ENCODE results near the gene KLHL21. TPM values are rescaled to one million over a fixed set of nuclear protein-coding genes. Genes with fewer than 3 reads are reported as not detected.

Gene KLHL21
- total RNA-seq, 2 experiments from 2014 or later, result 32.0 to 33.5 TPM

DNA sequence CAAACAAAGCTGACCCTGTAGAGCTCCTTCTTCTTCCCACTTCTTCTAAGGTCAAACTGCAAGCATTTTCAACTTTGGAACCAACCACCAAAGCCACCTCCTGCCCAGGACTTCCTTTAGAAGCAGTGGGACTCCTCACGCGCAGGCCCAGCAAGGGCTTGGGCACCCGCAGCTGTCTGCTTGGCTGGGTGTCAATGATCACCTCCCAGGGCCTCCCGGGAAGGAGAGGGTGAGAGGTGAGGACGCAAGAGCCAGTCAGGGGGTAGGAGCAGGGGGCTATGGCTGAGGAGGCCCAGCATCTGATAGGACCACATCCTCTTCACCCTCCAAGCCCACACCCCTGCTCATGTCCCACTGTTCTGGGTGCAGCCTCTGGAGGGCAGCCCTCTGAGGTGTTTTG lies 10.2 kb downstream of the KLHL21 start:
- peaks cover 46% of the 10 kb centered on the region for H3K4me1 Mint-ChIP-seq (ENCODE audit: low read depth)
- intact Hi-C loops (cut with DNase I, micrococcal nuclease), result no loop called here
- no peak for ATAC-seq (ENCODE audit: poor library complexity)
- ChIA-PET POLR2A (interaction anchor here (0.9 to 1.7 kb wide), 3 partner anchors 9 to 47 kb away, joined by 3 to 17 read pairs (median 3); partner anchors contain the start of gene ZBTB48), CTCF (no interaction called here)
- H3K9me3 Mint-ChIP-seq, result no peaks in the 10 kb centered on the region
- Histone ChIP-seq H3K27me3 (ENCODE audit: control insufficient read depth in 1 of 2, insufficient read depth in 2 of 2, low read length in 2 of 2) (no peaks in the 10 kb centered on the region), H3K36me3 (ENCODE audit: insufficient read depth, low read length) (peaks cover 92% of the 10 kb centered on the region), H3K4me1 (ENCODE audit: insufficient read depth, low read length) (peaks cover 65% of the 10 kb centered on the region), H3K4me3 (ENCODE audit: low read length) (no peak overlapping the region), H3K27ac (ENCODE audit: low read depth in 1 of 2, low read length in 2 of 2) (no peak overlapping the region), H3K9me3 (ENCODE audit: control insufficient read depth in 1 of 2, insufficient read depth in 1 of 2, low read length in 2 of 2) (no peaks in the 10 kb centered on the region)
- H3K27ac Mint-ChIP-seq, result no peak overlapping the region
- TF ChIP-seq CTCF (IDR thresholded peaks at IDR 0.05), result no peak
- no peaks in the 10 kb centered on the region for H3K27me3 Mint-ChIP-seq
- peaks cover 68% of the 10 kb centered on the region for H3K36me3 Mint-ChIP-seq (ENCODE audit: low read depth)
- no peak for DNase-seq
- no peak overlapping the region for H3K4me3 Mint-ChIP-seq

DNA sequence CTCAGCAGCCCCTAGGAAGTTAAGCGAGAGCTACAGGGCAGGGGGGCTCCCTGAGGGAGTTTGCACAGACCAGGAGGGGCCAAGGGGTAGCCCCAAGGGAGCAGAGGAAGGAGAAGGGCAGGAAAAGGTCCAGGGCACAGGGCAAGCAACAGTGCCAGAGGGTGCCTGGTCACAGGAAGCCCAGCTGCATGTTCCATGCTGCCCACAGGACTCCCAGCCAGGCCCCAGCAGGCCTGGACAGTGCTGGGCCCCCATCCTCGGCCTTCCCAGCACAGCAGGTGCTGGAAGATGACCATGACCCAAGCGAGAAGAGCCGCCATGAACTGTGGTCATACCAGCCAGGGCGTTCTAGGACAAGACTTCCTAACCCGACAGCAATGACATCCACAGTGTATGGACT lies 11.0 kb downstream of the KLHL21 start:
- H3K4me3 Mint-ChIP-seq, result no peak overlapping the region
- Histone ChIP-seq H3K36me3 (ENCODE audit: insufficient read depth, low read length) (peaks cover 84% of the 10 kb centered on the region), H3K4me3 (ENCODE audit: low read length) (no peak overlapping the region), H3K4me1 (ENCODE audit: insufficient read depth, low read length) (peaks cover 65% of the 10 kb centered on the region), H3K9me3 (ENCODE audit: control insufficient read depth in 1 of 2, insufficient read depth in 1 of 2, low read length in 2 of 2) (no peaks in the 10 kb centered on the region), H3K27ac (ENCODE audit: low read depth in 1 of 2, low read length in 2 of 2) (peak overlapping the region in 1 of 2 donors; percentile 35), H3K27me3 (ENCODE audit: control insufficient read depth in 1 of 2, insufficient read depth in 2 of 2, low read length in 2 of 2) (no peaks in the 10 kb centered on the region)
- intact Hi-C loops (cut with DNase I, micrococcal nuclease), result no loop called here
- no peaks in the 10 kb centered on the region for H3K9me3 Mint-ChIP-seq
- peaks cover 60% of the 10 kb centered on the region for H3K36me3 Mint-ChIP-seq (ENCODE audit: low read depth)
- H3K4me1 Mint-ChIP-seq (ENCODE audit: low read depth), result peaks cover 48% of the 10 kb centered on the region
- CTCF ChIA-PET, result no interaction called here
- no peak overlapping the region for H3K27ac Mint-ChIP-seq
- POLR2A ChIA-PET, result interaction anchor here (0.6 to 1.7 kb wide), 4 partner anchors 9 to 392 kb away, joined by 3 to 17 read pairs (median 4); partner anchors contain the start of genes RPL22 and ZBTB48
- H3K27me3 Mint-ChIP-seq, result no peaks in the 10 kb centered on the region
- DNase-seq (peak in 1 of 14 experiments; percentile 12), ATAC-seq (ENCODE audit: poor library complexity) (no peak)
- no peak for TF ChIP-seq CTCF (IDR thresholded peaks at IDR 0.05)

DNA sequence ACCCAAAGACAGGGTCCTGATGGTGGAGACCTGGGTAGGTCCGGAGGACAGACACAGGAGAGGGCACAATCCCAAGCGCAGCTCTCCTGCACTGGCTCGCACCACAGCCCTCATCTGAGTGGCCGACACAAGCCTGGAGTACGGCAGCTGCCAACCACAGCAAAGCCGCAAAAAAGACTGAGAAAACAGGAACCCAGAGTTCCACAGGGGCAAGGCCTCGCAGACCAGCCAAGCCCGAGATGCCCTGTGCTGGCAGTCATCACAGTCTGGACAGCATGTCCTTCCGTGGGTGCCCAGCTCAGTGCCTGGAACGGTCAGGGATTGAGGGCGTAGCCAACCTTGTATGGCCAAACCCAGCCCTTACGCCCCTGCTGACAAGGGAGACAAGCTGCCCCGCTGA lies 11.4 kb downstream of the KLHL21 start:
- peaks cover 44% of the 10 kb centered on the region for H3K4me1 Mint-ChIP-seq (ENCODE audit: low read depth)
- Histone ChIP-seq H3K36me3 (ENCODE audit: insufficient read depth, low read length) (peaks cover 79% of the 10 kb centered on the region), H3K27me3 (ENCODE audit: control insufficient read depth in 1 of 2, insufficient read depth in 2 of 2, low read length in 2 of 2) (no peaks in the 10 kb centered on the region), H3K4me1 (ENCODE audit: insufficient read depth, low read length) (peaks cover 61% of the 10 kb centered on the region), H3K27ac (ENCODE audit: low read depth in 1 of 2, low read length in 2 of 2) (peak overlapping the region in 1 of 2 donors; percentile 35), H3K9me3 (ENCODE audit: control insufficient read depth in 1 of 2, insufficient read depth in 1 of 2, low read length in 2 of 2) (no peaks in the 10 kb centered on the region), H3K4me3 (ENCODE audit: low read length) (no peak overlapping the region)
- CTCF ChIA-PET, result no interaction called here
- no peak overlapping the region for H3K4me3 Mint-ChIP-seq
- H3K27ac Mint-ChIP-seq, result peak overlapping the region; percentile 65
- peak in 2 of 14 experiments; percentile 34 to 41 for DNase-seq
- POLR2A ChIA-PET, result interaction anchor here (0.6 to 1.7 kb wide), 2 partner anchors 10 to 392 kb away, joined by 4 to 17 read pairs; partner anchors contain the start of gene RPL22
- TF ChIP-seq CTCF (IDR thresholded peaks at IDR 0.05), result no peak
- no peaks in the 10 kb centered on the region for H3K27me3 Mint-ChIP-seq
- intact Hi-C loops (cut with DNase I, micrococcal nuclease), result no loop called here
- peaks cover 56% of the 10 kb centered on the region for H3K36me3 Mint-ChIP-seq (ENCODE audit: low read depth)
- ATAC-seq (ENCODE audit: poor library complexity), result no peak
- no peaks in the 10 kb centered on the region for H3K9me3 Mint-ChIP-seq

Data from CD4-positive, alpha-beta T cell (primary cell).